GM12878 (cell line): ENCODE data around the gene SETD5.

ENCODE experiments used
- E4F1 ChIP-seq: fragments of 450-650 bp; IDR thresholded peaks from 2 replicates; pipeline ENCODE4 v1.6.1; 2018; ENCODE audit warnings: borderline replicate concordance, mild to moderate bottlenecking; ENCODE audit not compliant: partially characterized antibody
- EZH2 ChIP-seq: IDR thresholded peaks from 2 replicates; pipeline ENCODE4 v1.6.1; 2012; ENCODE audit warnings: low read depth, mild to moderate bottlenecking, control low read depth, inconsistent platforms, low read length, borderline replicate concordance; ENCODE audit not compliant: control insufficient read depth
- KDM1A ChIP-seq: fragments of 200-600 bp; sonication (generic); IDR thresholded peaks from 2 replicates; pipeline ENCODE4 v1.6.1; 2016; ENCODE audit warnings: borderline replicate concordance
- PML ChIP-seq: IDR thresholded peaks from 2 replicates; pipeline ENCODE4 v1.6.1; 2012; ENCODE audit warnings: low read length, inconsistent platforms
- POLR2AphosphoS5 ChIP-seq: IDR thresholded peaks from 2 replicates; pipeline ENCODE4 v1.6.1; 2011; ENCODE audit warnings: mild to moderate bottlenecking, low read length, inconsistent platforms
- SP1 ChIP-seq: IDR thresholded peaks from one replicate; pipeline ENCODE4 v1.6.1; 2011; ENCODE audit warnings: low read depth, low read length
- SREBF1 ChIP-seq: IDR thresholded peaks from 2 replicates; pipeline ENCODE4 v1.6.1; 2012; ENCODE audit warnings: mild to moderate bottlenecking, low read length
- TF ChIP-seq, protein P1 (sequence below), 3 experiments: IDR thresholded peaks in 2 of 3; conservative IDR thresholded peaks in 1 of 3; 2 replicates each; pipeline ENCODE4 v1.5.1; 2011; ENCODE audit warnings: low read depth in 3 of 3, low read length in 3 of 3, mild to moderate bottlenecking in 3 of 3, control low read depth in 2 of 3, moderate library complexity in 2 of 3, inconsistent platforms in 1 of 3, mixed read lengths in 1 of 3; ENCODE audit not compliant: control insufficient read depth in 2 of 3, insufficient read depth in 1 of 3; ENCODE audit errors: extremely low read depth in 1 of 3

DNA sequence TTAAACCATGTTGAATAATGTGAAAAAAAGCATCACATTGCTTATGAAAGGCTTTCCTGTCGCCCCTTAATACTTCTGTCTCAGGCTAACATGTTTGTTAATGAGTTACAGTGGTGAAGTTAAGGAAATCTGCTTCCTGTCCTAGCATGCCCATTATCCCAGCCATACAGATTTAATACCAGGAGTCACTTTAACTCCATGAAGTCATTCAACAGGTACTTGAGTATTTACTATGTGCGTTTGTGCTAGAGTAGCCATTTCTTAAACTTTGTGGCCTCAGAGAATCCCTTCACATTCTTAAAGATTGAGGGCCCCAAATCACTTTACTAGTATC, 10.1 kb upstream of the SETD5 start:
- TF ChIP-seq KDM1A (no peak), EZH2 (no peak), SREBF1 (no peak), POLR2AphosphoS5 (no peak), E4F1 (no peak), SP1 (no peak), PML (no peak)
- TF ChIP-seq, protein P1, sequence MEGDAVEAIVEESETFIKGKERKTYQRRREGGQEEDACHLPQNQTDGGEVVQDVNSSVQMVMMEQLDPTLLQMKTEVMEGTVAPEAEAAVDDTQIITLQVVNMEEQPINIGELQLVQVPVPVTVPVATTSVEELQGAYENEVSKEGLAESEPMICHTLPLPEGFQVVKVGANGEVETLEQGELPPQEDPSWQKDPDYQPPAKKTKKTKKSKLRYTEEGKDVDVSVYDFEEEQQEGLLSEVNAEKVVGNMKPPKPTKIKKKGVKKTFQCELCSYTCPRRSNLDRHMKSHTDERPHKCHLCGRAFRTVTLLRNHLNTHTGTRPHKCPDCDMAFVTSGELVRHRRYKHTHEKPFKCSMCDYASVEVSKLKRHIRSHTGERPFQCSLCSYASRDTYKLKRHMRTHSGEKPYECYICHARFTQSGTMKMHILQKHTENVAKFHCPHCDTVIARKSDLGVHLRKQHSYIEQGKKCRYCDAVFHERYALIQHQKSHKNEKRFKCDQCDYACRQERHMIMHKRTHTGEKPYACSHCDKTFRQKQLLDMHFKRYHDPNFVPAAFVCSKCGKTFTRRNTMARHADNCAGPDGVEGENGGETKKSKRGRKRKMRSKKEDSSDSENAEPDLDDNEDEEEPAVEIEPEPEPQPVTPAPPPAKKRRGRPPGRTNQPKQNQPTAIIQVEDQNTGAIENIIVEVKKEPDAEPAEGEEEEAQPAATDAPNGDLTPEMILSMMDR (IDR thresholded peaks at IDR 0.05 in 2 of 3, conservative IDR thresholded peaks at IDR 0.05 in 1 of 3; ENCODE audit: control insufficient read depth in 2 of 3, extremely low read depth in 1 of 3, insufficient read depth in 1 of 3, low read depth in 3 of 3, low read length in 3 of 3): no peak
